GM21528 (cell line): ENCODE measurements around the gene DRICH1.
"Not testable (repeated sequence)": the region's sequence is repeated elsewhere in the genome, so short reads cannot be mapped to it uniquely, and the experiment has no call there.

Source experiments
- ATAC-seq: cut with Tn5 transposase; IDR thresholded peaks from one replicate; pipeline ENCODE4 v1.9.1; 2021; ENCODE audit warnings: mild to moderate bottlenecking, moderate library complexity; ENCODE audit not compliant: unreplicated experiment, low FRiP score

DRICH1 gene

DNA sequence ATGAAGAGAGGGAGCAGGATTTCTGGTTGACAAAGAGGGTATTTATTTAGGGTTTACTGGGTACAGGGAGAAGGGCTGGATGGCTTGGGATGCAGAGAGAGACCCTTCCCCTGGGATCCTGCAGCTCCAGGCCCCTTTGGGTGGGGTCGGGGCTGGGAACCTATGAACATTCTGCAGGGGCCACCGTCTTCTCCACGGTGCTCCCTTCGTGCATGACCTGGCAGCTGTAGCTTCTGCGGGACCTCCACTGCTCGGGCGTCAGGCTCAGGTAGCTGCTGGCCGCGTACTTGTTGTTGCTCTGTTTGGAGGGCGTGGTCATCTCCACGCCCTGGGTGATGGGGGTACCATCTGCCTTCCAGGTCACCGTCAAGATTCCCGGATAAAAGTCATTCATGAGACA, 59.0 kb downstream of the DRICH1 start:
- not testable (repeated sequence) for ATAC-seq

DNA sequence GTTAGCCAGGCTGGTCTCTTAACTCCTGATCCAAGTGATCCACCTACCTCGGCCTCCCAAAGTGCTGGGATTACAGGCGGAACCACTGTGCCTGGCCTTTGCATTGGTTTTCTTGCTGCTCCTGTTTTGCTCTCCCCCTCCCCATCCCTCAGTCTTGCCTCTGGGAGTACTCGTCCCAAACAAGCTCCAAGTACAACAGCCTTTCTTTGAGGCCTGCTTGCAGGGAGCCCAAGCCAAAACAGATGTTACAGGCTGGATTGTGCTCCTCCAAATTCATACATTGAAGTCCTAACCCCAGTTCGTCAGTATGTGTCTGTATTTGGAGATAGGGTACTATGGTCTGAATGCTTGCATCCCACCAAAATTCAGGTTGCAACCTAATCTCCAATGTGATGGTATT, 60.6 kb downstream of the DRICH1 start:
- ATAC-seq = no peak

DNA sequence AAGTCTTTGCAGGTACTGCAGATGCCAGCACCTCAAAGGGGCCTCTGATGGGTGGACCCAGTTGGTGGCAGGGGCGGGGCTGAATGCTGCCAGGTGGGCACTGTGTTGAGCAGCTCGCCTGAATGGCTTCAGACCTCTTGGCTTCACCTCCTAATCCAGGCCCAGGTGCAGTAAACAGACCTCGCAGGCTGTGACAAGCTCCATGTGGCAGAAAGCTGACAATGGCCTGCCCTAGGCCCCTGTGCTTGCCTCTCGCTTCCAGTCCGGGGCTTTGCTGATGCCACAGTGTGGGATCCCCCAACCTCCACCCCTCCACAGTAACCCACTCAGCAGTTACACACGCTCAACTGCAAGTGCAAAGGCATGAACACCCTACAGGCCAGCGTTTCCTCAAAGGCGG, 61.4 kb downstream of the DRICH1 start:
- ATAC-seq = no peak

DNA sequence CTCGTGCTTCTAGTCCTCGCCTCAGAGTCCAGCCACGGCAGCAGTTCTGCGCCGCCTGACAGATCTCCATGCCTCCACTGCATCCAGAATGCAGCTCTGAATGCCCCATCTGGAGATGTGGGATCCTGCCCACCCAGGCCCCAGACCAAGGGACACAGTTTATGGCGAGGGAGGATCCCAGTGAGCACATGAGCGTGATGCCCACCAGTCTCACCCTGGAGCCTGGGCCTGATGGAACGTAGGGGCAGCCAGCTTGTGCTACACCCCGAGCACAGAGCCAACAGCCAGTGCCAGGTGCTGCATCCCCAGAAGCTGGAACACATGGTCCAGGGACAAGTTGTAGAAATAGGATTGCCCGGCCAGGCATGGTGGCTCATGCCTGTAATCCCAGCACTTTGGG, 62.4 kb downstream of the DRICH1 start:
- no peak for ATAC-seq

DNA sequence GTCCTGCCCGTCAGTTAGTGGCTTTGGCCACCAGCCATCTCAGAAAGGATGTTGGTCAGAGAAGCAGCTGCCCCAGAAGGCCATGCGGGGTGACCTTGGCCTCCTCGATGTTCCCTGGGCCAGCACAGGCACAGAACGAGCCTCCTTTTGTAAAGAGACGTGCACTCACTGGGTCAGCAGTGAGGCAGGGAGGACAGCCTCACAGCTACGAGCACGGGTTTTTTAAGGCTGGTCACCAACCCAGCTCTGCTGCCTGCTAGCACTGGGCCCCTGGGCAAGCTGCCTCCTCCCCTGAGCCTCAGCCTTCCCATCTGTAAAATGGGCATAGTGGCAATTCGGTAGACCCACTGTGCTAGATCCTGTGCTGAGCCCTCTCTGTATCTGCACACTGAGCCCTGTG, 62.8 kb downstream of the DRICH1 start:
- ATAC-seq = no peak

DNA sequence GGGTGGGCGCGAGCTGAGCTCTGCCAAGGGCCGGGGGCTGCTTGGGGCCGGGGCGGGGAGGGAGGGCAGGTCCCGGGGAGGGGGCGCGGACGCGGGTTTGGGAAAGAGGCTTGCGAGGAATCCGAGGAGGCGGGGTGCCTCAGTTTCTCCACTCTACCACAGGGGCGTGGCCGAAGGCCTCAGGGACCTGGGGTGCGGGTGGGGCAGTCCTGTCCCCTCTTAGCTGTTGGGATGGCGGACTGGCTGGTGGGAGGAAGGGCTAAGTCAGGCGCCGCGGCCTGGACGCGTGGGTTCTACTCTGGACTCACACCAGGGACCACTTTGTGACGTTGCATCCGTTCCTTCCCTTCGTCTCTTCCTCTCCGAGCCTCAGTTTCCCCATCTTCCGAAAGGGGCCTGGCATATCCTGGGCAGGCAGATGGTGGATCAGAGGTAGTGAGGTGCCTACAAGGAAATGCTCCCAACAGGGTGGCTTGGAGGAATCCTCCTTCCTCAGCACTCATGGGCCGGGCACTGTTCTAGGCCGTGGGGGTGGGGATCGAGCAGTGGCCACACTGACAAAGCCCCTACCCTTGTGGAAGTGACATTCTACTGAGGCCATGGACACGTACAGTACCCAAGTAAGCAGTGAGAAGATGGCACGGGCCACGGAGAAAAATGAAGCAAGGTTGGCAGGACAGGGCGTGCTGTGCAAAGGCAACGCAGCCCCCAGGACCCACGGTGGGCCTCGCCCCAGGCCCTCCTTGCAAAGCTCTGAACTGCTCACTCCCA, 65.2 kb downstream of the DRICH1 start:
- no peak for ATAC-seq

DNA sequence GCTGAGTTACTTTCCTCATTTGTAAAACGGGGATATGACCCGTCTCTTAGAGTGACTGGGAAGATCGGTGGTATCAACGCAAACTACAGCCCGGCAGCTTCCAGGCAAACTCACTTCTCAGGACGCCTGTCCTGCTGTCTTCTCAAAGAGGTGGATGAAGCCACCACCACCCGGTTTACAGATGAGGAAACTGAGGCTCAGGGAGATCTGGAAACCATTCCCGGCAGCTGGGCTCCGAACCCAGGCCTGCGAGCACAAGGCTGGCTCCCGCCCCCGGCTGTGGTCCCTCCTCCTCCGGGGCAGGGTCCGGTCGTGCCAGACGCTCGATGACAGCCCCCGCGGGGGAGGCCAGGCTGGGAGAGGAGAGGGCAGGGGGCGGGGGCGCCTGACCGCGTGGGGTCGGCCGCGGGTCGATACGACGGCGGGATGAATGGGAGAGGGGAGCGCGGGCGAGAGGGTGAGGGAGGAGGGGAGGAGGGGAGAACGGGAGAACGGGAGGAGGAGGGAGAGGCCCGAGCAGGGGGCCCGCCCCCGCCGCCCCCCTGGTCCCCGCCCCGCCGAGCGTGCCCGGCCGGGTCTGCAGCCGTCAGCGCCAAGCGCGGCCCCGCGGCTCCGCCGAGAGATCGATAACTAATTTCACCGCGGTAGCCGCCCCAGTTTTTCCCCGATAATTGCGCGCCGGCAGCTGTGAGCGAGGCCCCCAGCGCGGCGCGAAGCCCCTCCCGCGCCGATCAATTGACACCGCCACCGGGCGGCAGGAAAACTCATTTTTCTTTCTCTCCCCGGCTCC, 66.0 kb downstream of the DRICH1 start:
- ATAC-seq = no peak

DNA sequence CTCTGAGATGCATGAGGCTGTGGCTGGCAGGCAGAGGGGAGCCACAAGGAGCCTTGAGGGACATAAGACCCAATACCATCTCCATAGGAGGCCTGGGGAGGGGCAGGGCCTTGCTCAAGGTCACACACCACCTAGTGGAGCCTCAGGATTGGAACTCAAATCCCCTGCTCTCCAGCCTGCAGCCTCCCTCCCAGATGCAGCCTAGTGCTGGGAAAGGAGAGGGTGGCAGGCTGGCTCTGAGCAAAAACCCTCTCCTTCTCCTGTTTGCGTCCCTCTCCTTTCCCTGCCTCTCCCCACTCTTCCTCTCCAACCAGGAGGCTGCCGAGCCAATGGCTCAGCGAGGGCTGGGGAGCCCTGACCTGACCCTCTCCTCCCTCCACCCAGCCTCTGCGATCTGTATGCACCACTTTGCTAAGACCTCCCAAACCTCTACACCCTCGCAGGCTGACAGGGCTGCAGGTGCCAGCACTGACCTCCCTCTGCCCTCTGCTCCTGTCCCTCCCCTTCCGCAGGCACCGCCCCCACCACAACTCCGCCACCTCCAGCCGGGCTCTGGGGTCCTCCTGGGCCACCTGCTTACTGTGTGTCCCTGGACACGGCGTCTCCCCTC, 66.7 kb downstream of the DRICH1 start:
- no peak for ATAC-seq

DNA sequence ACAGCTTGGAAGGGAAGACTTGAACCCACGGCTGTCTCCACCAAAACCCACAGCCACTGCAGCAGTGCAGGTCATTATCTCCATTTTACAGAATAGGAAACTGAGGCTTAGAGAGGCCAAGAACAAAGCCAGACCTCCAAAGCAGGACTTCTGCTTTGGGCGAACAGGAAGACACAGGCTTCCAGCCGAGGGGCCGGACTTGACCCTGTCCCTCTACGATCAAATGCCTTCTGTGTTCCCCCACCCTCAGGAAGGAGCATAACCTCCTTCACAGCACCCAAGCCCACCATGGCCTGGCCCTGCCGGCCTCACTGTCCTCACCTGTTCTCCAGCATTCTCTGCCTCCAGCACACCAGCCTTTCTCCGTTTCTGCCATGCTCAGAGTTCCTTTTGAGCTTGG, 67.8 kb downstream of the DRICH1 start:
- no peak for ATAC-seq

DNA sequence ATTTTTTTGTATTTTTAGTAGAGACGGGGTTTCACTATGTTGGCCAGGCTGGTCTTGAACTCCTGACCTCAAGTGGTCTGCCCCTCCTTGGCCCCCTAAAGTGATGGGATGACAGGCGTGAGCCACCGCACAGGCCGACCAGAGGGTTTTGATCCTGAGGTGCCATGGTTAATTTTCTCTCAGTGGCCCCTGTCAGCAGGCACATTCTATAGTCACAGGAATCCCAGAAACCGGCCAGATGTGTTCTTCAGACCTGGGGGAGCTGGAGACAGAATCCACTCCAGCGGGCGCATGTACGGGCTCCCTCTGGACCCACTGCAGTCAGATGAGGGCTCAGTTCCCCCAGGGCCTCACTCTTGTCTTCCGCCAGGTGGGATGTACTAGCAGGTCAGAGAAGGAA, 69.0 kb downstream of the DRICH1 start:
- no peak for ATAC-seq

DNA sequence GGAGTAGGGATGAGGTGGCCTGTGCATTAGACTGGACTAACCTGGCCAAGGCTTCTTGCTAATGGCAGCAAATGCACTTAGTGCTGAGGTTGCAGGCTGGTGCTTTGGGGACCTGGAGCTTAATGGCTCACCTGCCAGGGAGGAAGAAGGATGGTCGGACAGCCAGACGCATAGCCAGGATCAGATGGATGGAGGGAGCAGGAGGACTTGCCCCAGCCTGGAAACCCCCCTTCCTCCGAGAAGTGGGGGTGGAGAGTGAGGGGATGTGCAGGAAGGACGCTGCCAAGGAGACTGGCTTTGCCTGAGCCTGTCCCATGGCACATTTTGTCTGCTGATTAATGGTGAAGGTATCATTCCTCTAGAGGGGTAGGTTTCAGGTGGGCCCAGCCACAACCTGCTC, 69.9 kb downstream of the DRICH1 start:
- ATAC-seq = no peak

DNA sequence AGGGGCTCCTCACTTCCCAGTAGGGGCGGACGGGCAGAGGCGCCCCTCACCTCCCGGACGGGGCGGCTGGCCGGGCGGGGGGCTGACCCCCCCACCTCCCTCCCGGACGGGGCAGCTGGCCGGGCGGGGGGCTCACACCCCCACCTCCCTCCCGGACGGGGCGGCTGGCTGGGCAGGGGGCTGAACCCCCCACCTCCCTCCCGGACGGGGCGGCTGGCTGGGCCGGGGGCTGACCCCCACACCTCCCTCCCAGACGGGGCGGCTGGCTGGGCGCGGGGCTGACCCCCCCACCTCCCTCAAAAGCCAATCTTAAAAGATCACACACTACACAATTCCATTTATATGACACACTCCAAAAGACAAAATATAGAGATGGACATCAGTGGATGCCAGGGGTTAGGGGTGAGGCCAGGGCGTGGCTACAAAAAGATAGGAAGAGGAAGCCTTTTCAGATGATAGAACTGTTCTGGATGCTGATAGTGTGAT, 71.1 kb downstream of the DRICH1 start:
- not testable (repeated sequence) for ATAC-seq

DNA sequence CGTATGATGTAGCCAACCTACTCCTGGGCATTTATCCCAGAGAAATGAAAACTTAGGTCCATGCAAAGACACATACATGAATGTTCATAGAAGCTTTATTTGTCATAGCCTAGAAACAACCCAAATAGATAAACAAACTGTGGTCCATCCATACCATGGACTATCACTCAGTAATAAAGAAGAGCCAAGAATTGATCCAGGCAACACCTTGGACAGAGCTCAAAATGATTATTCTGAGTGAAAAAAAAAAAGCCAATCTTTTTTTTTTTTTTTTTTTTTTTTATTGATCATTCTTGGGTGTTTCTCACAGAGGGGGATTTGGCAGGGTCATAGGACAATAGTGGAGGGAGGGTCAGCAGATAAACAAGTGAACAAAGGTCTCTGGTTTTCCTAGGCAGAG, 71.9 kb downstream of the DRICH1 start:
- not testable (repeated sequence) for ATAC-seq
